Stimulated activated memory B cell treated with anti-CD40 and anti-IgM and Interleukin-4, amounts not matched to agents 10 μg/mL and 1 μg/mL and 100 μg/mL, for 72 hours (primary cell): ENCODE results near the gene SHTN1.

ENCODE experiments used
- ATAC-seq: fragments of 150-1000 bp; cut with Tn5 transposase; 2 replicates; pipeline ENCODE4 v1.10.0; 2021
- H3K27ac Mint-ChIP-seq: one replicate; pipeline ENCODE4 v1.8.0; 2022; ENCODE audit warnings: mild to moderate bottlenecking, mixed read lengths
- H3K27me3 Mint-ChIP-seq: one replicate; pipeline ENCODE4 v1.8.0; 2022; ENCODE audit warnings: mixed read lengths
- H3K36me3 Mint-ChIP-seq: one replicate; pipeline ENCODE4 v1.8.0; 2022; ENCODE audit warnings: mixed read lengths
- H3K4me1 Mint-ChIP-seq: one replicate; pipeline ENCODE4 v1.8.0; 2022; ENCODE audit warnings: mixed read lengths
- H3K4me3 Mint-ChIP-seq: one replicate; pipeline ENCODE4 v1.8.0; 2022; ENCODE audit warnings: mild to moderate bottlenecking, moderate library complexity, mixed read lengths
- H3K9me3 Mint-ChIP-seq: one replicate; pipeline ENCODE4 v1.8.0; 2022; ENCODE audit warnings: mixed read lengths

Gene SHTN1

GRCh38 chr10:116912162-116912561 is 92.8 kb downstream of the SHTN1 start:
- Mint-ChIP-seq H3K27me3 (no peaks in the 10 kb centered on the region), H3K4me1 (no peaks in the 10 kb centered on the region), H3K4me3 (no peak overlapping the region), H3K9me3 (no peaks in the 10 kb centered on the region), H3K27ac (no peak overlapping the region), H3K36me3 (no peaks in the 10 kb centered on the region)
- ATAC-seq = no peak

DNA sequence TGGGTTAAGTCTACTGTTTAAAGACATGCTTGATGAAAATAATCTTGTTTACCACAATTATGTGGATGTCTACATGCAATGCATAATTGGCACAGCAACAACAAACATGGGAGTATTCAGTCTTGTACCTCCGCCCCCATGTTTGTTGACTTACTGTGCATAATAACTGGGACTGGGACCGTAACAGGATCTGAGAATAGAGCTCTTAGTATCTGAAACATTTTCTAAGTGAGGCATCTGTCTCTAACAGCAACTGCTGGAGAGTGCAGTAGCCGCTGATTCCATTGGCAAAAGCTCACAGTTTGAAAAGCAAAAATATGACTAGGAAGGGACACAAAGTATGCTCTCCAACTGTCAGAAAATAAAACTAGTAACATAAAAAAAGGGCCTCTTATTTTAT is 94.1 kb downstream of the SHTN1 start:
- no peaks in the 10 kb centered on the region for H3K9me3 Mint-ChIP-seq
- ATAC-seq = no peak
- H3K27me3 Mint-ChIP-seq = no peaks in the 10 kb centered on the region

GRCh38 chr10:116909307-116909706 is 95.7 kb downstream of the SHTN1 start:
- Mint-ChIP-seq H3K36me3 (no peaks in the 10 kb centered on the region), H3K27ac (no peak overlapping the region), H3K4me3 (no peak overlapping the region), H3K27me3 (no peaks in the 10 kb centered on the region), H3K9me3 (no peaks in the 10 kb centered on the region), H3K4me1 (no peaks in the 10 kb centered on the region)
- ATAC-seq = no peak

More for the DNA sequence above, 94.1 kb downstream of the SHTN1 start:
- Mint-ChIP-seq H3K27ac (no peak overlapping the region), H3K36me3 (no peaks in the 10 kb centered on the region), H3K4me3 (no peak overlapping the region), H3K4me1 (no peaks in the 10 kb centered on the region)

GRCh38 chr10:116907245-116907987 is 97.6 kb downstream of the SHTN1 start:
- H3K27ac Mint-ChIP-seq = no peak overlapping the region
- H3K36me3 Mint-ChIP-seq = no peaks in the 10 kb centered on the region
- ATAC-seq = no peak
- H3K4me3 Mint-ChIP-seq = no peak overlapping the region
- H3K4me1 Mint-ChIP-seq = no peaks in the 10 kb centered on the region
- H3K9me3 Mint-ChIP-seq = no peaks in the 10 kb centered on the region
- no peaks in the 10 kb centered on the region for H3K27me3 Mint-ChIP-seq

DNA sequence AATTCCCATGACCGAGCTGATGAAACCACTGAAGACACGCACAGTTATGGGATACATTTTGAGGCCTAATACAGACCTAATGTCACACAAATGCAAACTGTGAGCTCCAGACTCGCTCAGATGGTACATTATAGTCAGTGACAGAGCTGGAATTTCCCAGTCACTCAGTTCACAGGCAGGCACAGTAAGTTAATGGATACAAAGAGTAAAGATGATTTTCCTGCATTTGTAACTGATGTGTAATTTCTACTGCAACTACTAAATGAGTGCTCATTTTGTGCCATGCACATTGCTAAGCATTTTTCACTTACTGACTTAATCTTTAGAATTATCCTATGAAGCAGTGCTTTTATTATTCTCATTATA is 99.2 kb downstream of the SHTN1 start:
- Mint-ChIP-seq H3K27me3 (no peaks in the 10 kb centered on the region), H3K27ac (no peak overlapping the region), H3K4me3 (no peak overlapping the region), H3K36me3 (no peaks in the 10 kb centered on the region), H3K9me3 (no peaks in the 10 kb centered on the region), H3K4me1 (no peaks in the 10 kb centered on the region)
- no peak for ATAC-seq

- no peaks in the 10 kb centered on the region for H3K36me3 Mint-ChIP-seq
- no peak overlapping the region for H3K4me3 Mint-ChIP-seq
- ATAC-seq = no peak
- H3K27ac Mint-ChIP-seq = no peak overlapping the region
- no peaks in the 10 kb centered on the region for H3K9me3 Mint-ChIP-seq
- H3K4me1 Mint-ChIP-seq = no peaks in the 10 kb centered on the region
- H3K27me3 Mint-ChIP-seq = no peaks in the 10 kb centered on the region
These were observed 105.4 kb downstream of the SHTN1 start for GRCh38 chr10:116899626-116900025.

GRCh38 chr10:116893686-116894037 is 111.3 kb downstream of the SHTN1 start:
- Mint-ChIP-seq H3K36me3 (no peaks in the 10 kb centered on the region), H3K27me3 (peaks cover 21% of the 10 kb centered on the region), H3K9me3 (no peaks in the 10 kb centered on the region), H3K4me3 (no peak overlapping the region), H3K4me1 (peaks cover 6% of the 10 kb centered on the region), H3K27ac (no peak overlapping the region)
- ATAC-seq = no peak

DNA sequence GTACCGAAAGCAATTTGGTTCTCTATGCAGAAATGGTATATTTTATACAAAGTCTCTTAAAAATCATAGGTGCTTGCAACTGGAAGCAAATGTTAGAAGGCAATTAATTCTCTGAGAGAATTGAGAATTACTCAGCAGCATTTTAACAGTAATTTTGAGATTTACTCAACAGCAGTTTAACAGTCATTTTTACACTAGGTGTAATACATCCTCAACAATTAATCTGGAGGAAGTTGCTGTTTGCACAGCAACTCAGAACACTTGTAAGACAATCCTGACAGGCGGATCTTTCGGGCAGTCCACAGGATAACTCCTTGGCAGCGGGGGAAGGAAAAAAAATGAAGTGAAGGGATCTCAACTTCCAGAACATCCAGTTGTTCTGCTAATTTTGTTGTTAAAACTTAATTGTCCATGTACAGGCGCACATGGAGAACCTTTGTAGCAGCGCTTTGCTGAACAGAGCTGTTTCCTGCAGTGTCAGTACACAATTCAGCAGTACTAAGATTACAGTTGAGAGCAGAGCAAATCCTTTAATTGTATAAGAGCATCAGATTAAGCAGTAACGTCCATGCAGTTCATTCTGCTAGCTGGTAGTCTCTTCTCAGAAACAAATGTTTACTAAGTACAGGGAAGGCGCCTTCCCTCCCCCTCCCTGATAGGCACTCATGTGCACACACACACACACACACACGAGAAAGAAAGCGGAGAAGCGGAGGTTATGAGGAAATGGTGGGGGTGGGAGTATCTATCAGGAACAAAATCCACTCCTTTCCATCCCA is 111.9 kb downstream of the SHTN1 start:
- no peak overlapping the region for H3K27ac Mint-ChIP-seq
- no peaks in the 10 kb centered on the region for H3K36me3 Mint-ChIP-seq
- peak; percentile 20 for ATAC-seq
- no peaks in the 10 kb centered on the region for H3K9me3 Mint-ChIP-seq
- H3K27me3 Mint-ChIP-seq = peaks cover 27% of the 10 kb centered on the region
- H3K4me1 Mint-ChIP-seq = peaks cover 6% of the 10 kb centered on the region
- H3K4me3 Mint-ChIP-seq = no peak overlapping the region

- ATAC-seq = no peak
- H3K27ac Mint-ChIP-seq = no peak overlapping the region
- no peaks in the 10 kb centered on the region for H3K9me3 Mint-ChIP-seq
- H3K4me3 Mint-ChIP-seq = no peak overlapping the region
- no peaks in the 10 kb centered on the region for H3K36me3 Mint-ChIP-seq
- peaks cover 6% of the 10 kb centered on the region for H3K4me1 Mint-ChIP-seq
- H3K27me3 Mint-ChIP-seq = peaks cover 33% of the 10 kb centered on the region
These were observed 113.8 kb downstream of the SHTN1 start for GRCh38 chr10:116891208-116891607.

GRCh38 chr10:116889066-116889465 is 115.9 kb downstream of the SHTN1 start:
- Mint-ChIP-seq H3K9me3 (no peaks in the 10 kb centered on the region), H3K4me1 (peaks cover 6% of the 10 kb centered on the region), H3K27me3 (peaks cover 33% of the 10 kb centered on the region), H3K27ac (no peak overlapping the region), H3K4me3 (no peak overlapping the region), H3K36me3 (no peaks in the 10 kb centered on the region)
- no peak for ATAC-seq

DNA sequence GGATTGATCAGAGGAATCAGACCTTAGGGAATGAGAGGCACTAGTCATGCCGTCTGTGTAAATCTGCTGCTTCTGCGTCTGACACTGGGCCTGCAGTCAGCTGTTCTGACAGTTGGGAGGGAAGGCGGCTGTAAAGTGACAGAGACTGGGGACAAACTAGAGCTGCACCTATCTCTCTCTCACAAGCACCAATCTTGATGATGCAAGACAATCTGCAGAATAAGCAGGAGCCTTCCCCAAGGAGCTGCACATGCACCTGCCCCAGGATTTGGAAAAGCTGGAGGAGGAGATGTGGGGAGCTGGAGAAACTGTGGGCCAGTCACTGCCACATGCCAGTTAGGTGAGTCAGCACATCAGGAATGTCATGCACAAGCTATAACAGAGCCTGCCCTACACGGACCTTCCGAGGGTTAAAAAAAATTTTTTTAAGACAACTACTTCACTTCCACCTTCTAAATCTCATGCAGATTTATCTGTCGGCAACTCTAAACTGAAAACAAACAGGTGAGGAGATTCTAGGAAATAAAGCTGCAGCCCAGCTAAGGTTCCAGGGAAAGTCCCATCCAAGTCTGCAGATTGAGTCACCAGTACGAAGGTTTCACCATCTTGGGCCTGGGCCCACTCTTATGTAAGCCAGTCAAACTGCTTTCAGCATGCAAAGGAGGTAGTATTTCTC is 116.5 kb downstream of the SHTN1 start:
- H3K27me3 Mint-ChIP-seq = peaks cover 33% of the 10 kb centered on the region

DNA sequence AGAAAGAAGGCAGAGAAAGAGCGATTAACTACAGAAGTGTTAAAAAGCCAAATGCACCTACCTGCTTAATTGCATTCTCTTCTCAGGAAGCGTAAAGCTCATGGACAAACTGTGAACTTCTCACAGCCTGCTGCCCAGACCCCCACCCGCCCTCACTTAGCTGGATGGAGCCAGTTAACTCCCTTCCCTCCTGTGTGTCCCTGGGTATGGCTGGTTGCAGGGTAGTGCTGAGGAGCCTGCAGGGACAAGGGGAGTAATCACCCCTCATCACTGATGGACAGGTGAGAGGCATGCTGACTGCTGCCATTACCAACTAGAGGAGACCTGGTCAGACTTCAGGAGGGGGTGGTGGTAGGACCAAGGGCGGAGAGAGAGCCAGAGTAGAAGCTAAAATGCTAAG is 118.2 kb downstream of the SHTN1 start:
- ATAC-seq = no peak
- H3K9me3 Mint-ChIP-seq = no peaks in the 10 kb centered on the region
- no peaks in the 10 kb centered on the region for H3K36me3 Mint-ChIP-seq
- H3K27ac Mint-ChIP-seq = no peak overlapping the region
- H3K4me1 Mint-ChIP-seq = no peaks in the 10 kb centered on the region
- no peak overlapping the region for H3K4me3 Mint-ChIP-seq
- peaks cover 33% of the 10 kb centered on the region for H3K27me3 Mint-ChIP-seq

More for the DNA sequence above, 116.5 kb downstream of the SHTN1 start:
- peaks cover 4% of the 10 kb centered on the region for H3K4me1 Mint-ChIP-seq
- H3K27ac Mint-ChIP-seq = no peak overlapping the region
- no peaks in the 10 kb centered on the region for H3K36me3 Mint-ChIP-seq
- no peak for ATAC-seq
- H3K4me3 Mint-ChIP-seq = no peak overlapping the region
- no peaks in the 10 kb centered on the region for H3K9me3 Mint-ChIP-seq

DNA sequence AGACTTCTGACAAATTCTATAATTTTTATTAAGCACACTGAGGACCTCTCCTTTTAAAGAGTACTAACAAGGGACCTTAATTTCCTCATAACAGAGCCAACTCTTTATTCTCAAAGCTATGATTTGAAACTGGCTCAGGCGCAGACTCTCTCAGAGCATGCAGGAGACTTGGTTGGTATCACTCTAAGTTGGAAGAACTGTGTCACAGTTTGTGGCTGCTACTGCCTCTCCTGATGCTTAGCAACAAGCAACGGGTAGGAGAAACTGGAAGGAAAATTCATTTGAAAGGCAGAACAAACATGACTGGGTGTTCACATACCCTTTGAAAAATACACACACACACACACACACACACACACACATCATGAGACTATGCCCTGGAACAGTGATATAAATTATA is 122.3 kb downstream of the SHTN1 start:
- H3K36me3 Mint-ChIP-seq = no peaks in the 10 kb centered on the region
- H3K27ac Mint-ChIP-seq = no peak overlapping the region
- no peaks in the 10 kb centered on the region for H3K4me1 Mint-ChIP-seq
- no peaks in the 10 kb centered on the region for H3K9me3 Mint-ChIP-seq
- H3K4me3 Mint-ChIP-seq = no peak overlapping the region
- H3K27me3 Mint-ChIP-seq = peaks cover 2% of the 10 kb centered on the region
- ATAC-seq = no peak

GRCh38 chr10:116880716-116881482 is 124.1 kb downstream of the SHTN1 start:
- H3K4me1 Mint-ChIP-seq = no peaks in the 10 kb centered on the region
- H3K27ac Mint-ChIP-seq = no peak overlapping the region
- H3K36me3 Mint-ChIP-seq = no peaks in the 10 kb centered on the region
- H3K9me3 Mint-ChIP-seq = no peaks in the 10 kb centered on the region
- no peaks in the 10 kb centered on the region for H3K27me3 Mint-ChIP-seq
- no peak for ATAC-seq
- no peak overlapping the region for H3K4me3 Mint-ChIP-seq

DNA sequence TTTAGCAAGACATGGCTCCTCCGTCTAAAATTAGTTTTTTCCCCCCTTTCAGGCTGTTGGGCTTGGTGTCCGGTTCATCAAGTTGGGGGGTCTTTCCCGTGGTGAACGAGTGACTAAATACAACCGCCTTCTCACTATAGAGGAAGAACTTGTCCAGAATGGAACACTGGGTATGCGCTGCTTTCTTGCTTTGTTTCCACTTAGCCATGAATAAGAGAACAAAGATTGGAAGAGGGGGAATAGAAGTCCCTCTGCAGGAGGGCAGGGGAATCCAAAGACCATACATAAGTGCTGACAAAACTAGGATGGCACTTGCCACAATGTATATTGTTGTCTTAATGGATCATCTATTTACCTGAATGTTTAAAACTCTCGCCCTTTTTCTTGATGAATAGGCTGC is 125.2 kb downstream of the SHTN1 start:
- no peak overlapping the region for H3K27ac Mint-ChIP-seq
- no peaks in the 10 kb centered on the region for H3K27me3 Mint-ChIP-seq
- H3K36me3 Mint-ChIP-seq = no peaks in the 10 kb centered on the region
- H3K4me3 Mint-ChIP-seq = no peak overlapping the region
- ATAC-seq = no peak
- H3K9me3 Mint-ChIP-seq = no peaks in the 10 kb centered on the region
- H3K4me1 Mint-ChIP-seq = no peaks in the 10 kb centered on the region
